Heart right ventricle (tissue), 16 donors: ENCODE data around the gene PRPF19. TPM values are rescaled to one million over a fixed set of nuclear protein-coding genes. Genes with fewer than 3 reads are reported as not detected.

Source experiments
- ATAC-seq, 8 donors: fragments of 200-7000 bp; cut with Tn5 transposase; one replicate each; pipeline ENCODE4 v1.9.1; 2020; ENCODE audit warnings: mild to moderate bottlenecking in 8 of 8, moderate library complexity in 8 of 8, moderate number of reproducible peaks in 1 of 8
- DNase-seq, 2 donors: peaks; one replicate each; pipeline ENCODE4 v3.0.0-alpha.2; 2020
- H3K27ac ChIP-seq, 10 donors: fragments of 200-600 bp; sonication (generic) in 2 of 10; one replicate each; pipeline versions ENCODE4 v1.5.0 to v1.8.0; 2020 to 2022; ENCODE audit warnings: mild to moderate bottlenecking in 3 of 10
- H3K27me3 ChIP-seq, 7 donors: fragments of 200-600 bp; one replicate each; pipeline ENCODE4 v1.8.0; 2021 to 2022; ENCODE audit warnings: mild to moderate bottlenecking in 2 of 7
- H3K36me3 ChIP-seq, 9 donors: fragments of 200-600 bp; sonication (generic) in 1 of 9; one replicate each; pipeline versions ENCODE4 v1.5.0 to v1.8.0; 2020 to 2022; ENCODE audit warnings: mild to moderate bottlenecking in 2 of 9
- H3K4me1 ChIP-seq, 9 donors: fragments of 200-600 bp; sonication (generic) in 1 of 9; one replicate each; pipeline versions ENCODE4 v1.5.0 to v1.8.0; 2020 to 2022; ENCODE audit warnings: mild to moderate bottlenecking in 4 of 9
- H3K4me3 ChIP-seq, 10 donors: fragments of 200-600 bp; sonication (generic) in 2 of 10; one replicate each; pipeline versions ENCODE4 v1.5.0 to v1.8.0; 2020 to 2022; ENCODE audit warnings: mild to moderate bottlenecking in 7 of 10, moderate library complexity in 2 of 10
- H3K9me3 ChIP-seq, 11 donors: fragments of 200-600 bp in 10 of 11; sonication (generic) in 2 of 11; one replicate each; pipeline versions ENCODE4 v1.5.0 to v1.8.0; 2013 to 2022; ENCODE audit warnings: mild to moderate bottlenecking in 2 of 11, control low read depth in 1 of 11, moderate library complexity in 1 of 11
- CTCF ChIP-seq, 9 donors: fragments of 200-600 bp; sonication (generic) in 2 of 9; IDR thresholded peaks; one replicate each; pipeline versions ENCODE4 v1.5.0 to v1.8.0; 2021 to 2022; ENCODE audit warnings: antibody characterized with exemption in 9 of 9, mild to moderate bottlenecking in 5 of 9, moderate library complexity in 1 of 9
- WGBS, 2 donors: extraction: QIAGEN DNeasy Blood & Tissue Kit; methylation state at CpG; one replicate each; pipeline ENCODE4 v1.1.7; 2013; ENCODE audit warnings: inconsistent platforms in 1 of 2; 5-methylcytosine and 5-hydroxymethylcytosine counted together
- intact Hi-C, 10 donors: fragments of 100-400 bp; cut with DNase I; formaldehyde crosslinking; loops; one replicate each; pipeline versions ENCODE4 v1.11.1 to v1.14.2; 2022
- polyA plus RNA-seq, 2 donors: library from polyadenylated mRNA; stranded (reverse); fragments of 200-250 nt; gene quantifications; one replicate each; pipeline ENCODE4 v1.2.3, GENCODE V29; 2013
- total RNA-seq, 10 donors: library from RNA; stranded (reverse); fragmentation: NEBNext Ultra II Directional in 3 of 10; extraction: Animal tissue kit (Norgen Biotek cat#: 25700) in 3 of 10; gene quantifications; one replicate each; pipeline versions ENCODE4 v1.2.1 to v1.2.4, GENCODE V29; 2021 to 2023
- donor health status: Arrhythmogenic right ventricular cardiomyopathy.
- donor health status: ischemic (EF 13 %, LVEDD 7.1; RV severe dilation, severe dysfunction).
- donor health status: healthy with polysubstance abuse.
- donor health status: DM: no; HTN: yes; CAD: no.
- donor health status: DM: no; HTN: no; CAD: no.
- donor health status: ischemic (EF 25% LVEDD 6.9; RV normal size, moderate dysfunction).
- donor health status: ischemic (EF 25% LVEDD 5.7; RV mildly dilated, moderate dysfunction).
- donor health status: healthy.
- donor health status: DM: yes; HTN: yes; CAD: no.
- donor health status: Ischemic cardiomyopathy.
- donor health status: ischemic (EF 35%, LVEDD 5.7; RV mildly dilated, moderate dysfunction).
- donor health status: nonischemic (EF 11% LVEDD 7.7; RV severe dilation, severe dysfunction).
- donor health status: DM: yes; HTN: yes; CAD: no.
- donor health status: PGD.
- donor health status: ischemic (EF 29% LVEDD 5.4; RV normal size, mild dysfunction).
- donor health status: nonischemic (EF 23%, LVEDD 6.1; RV moderate dilation, normal function).

The PRPF19 gene
- total and polyA plus RNA-seq, 12 donors, result 32.0 to 53.0 (median 40.1) TPM

DNA sequence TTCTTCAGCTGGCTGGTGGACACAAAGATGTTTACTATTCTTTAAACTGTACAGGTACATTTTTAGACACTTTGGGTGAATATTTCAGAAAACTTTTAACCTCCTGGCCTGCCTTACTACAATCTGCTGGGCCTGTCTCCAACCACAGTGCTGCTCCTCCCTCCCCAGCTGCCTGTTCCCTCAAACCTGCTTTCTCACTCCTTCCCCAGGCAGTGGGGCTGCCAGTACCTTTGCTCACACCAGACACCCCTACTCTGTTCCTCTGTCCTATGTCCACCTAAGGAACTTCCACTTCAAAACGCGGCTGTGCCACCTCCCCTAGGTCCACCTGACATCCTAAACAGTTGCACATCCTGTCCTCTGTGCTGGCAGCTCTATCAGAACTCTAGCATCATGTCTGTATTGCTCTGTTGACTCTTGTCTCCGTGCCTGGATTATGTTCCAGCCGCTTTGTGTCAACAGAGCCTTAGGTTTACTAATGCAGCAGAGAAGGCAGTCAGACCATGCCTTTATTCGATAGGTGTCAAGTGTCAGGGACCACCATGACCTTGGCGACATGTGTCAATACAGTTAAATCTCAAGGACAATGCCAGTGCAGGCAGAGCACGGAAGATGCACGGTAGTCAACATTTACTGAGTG lies 25.6 kb downstream of the PRPF19 start:
- no peak overlapping the region for H3K27ac ChIP-seq
- DNase-seq, result no peak
- no peaks in the 10 kb centered on the region for H3K27me3 ChIP-seq
- intact Hi-C loops, result no loop called here
- no peaks in the 10 kb centered on the region for H3K9me3 ChIP-seq
- peaks cover 0 to 30% (median 15%) of the 10 kb centered on the region in 9 donors for H3K4me1 ChIP-seq
- 62 to 72% methylated on average over 8 of the region's 8 CpGs for WGBS, 2 donors
- H3K4me3 ChIP-seq, result no peak overlapping the region
- H3K36me3 ChIP-seq, result peaks cover 0 to 38% (median 0%) of the 10 kb centered on the region in 9 donors
- TF ChIP-seq CTCF (IDR thresholded peaks at IDR 0.05), result no peak
- peak in 1 of 8 donors; percentile 42 for ATAC-seq

DNA sequence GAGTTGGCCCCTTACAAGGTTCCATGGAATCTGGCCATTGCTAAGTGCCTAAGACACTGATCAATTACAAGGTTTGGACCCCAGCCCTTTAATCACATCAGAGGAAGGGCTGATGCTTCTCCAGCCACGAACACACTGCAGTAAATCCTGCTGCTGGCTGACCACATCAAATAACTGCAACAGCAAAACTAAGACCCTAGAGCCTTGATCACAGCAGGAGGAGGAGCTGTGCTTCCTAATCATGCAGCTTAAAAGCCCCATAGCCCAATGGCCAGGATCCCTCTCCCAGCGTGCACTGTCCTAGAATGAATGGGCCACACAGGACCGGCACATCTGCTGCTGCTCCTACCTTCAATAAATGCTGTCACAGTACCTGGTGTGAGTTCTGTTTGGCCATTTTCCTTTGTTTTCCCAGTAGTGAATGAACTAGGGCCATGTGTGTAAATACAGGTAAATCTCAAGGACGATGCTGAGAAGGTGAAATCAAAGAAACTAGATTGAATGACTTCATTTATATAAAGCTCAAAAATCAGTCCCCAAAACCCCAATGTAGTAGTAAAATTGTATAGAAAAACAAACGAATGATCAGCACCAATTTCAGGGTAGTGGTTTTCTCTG lies 26.3 kb downstream of the PRPF19 start:
- intact Hi-C loops, result loop anchor here in 3 of 10 donors (5.0 kb wide), 1 partner anchor 38 kb away; the partner anchor contains the start of gene CCDC86 (in 3 of the 3)
- Histone ChIP-seq H3K27ac (no peak overlapping the region), H3K9me3 (no peaks in the 10 kb centered on the region), H3K36me3 (peaks cover 0 to 38% (median 0%) of the 10 kb centered on the region in 9 donors), H3K4me3 (no peak overlapping the region), H3K4me1 (peaks cover 0 to 30% (median 15%) of the 10 kb centered on the region in 9 donors), H3K27me3 (no peaks in the 10 kb centered on the region)
- TF ChIP-seq CTCF (IDR thresholded peaks at IDR 0.05), result no peak
- 89 to 93% methylated on average over 5 of the region's 5 CpGs for WGBS, 2 donors
- DNase-seq (no peak), ATAC-seq (no peak)

DNA sequence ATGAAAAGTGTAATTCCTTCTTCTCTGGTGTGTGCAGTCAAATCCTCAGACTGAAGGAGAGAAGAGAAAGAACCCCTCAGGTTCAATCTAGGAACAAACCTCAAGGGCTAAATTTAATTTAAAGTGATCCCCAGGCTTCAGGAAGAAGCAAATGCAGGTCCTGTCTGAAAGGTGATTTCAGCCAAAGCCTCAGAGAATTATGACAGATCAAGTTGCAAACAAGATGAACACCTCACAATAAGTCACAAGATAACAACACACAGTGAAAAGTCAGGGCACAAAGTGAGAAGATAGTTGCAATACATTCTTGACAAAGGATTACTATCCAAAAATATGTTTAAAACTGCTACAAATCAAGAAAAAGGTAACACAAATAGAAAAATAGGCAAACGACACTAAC lies 27.3 kb downstream of the PRPF19 start:
- no peak for TF ChIP-seq CTCF (IDR thresholded peaks at IDR 0.05)
- H3K27ac ChIP-seq, result peak overlapping the region in 8 of 10 donors; percentile 2 to 85 (median 42)
- WGBS, 2 donors, result 87 to 97% methylated on average over 1 of the region's 1 CpG
- H3K27me3 ChIP-seq, result no peaks in the 10 kb centered on the region
- no peak for DNase-seq
- no peak for ATAC-seq
- H3K9me3 ChIP-seq, result no peaks in the 10 kb centered on the region
- intact Hi-C loops, result loop anchor here in 3 of 10 donors (5.0 kb wide), 1 partner anchor 37 kb away; the partner anchor contains the start of gene CCDC86 (in 3 of the 3)
- no peak overlapping the region for H3K4me3 ChIP-seq
- H3K4me1 ChIP-seq, result peaks cover 0 to 36% (median 15%) of the 10 kb centered on the region in 9 donors
- H3K36me3 ChIP-seq, result peaks cover 0 to 38% (median 0%) of the 10 kb centered on the region in 9 donors

DNA sequence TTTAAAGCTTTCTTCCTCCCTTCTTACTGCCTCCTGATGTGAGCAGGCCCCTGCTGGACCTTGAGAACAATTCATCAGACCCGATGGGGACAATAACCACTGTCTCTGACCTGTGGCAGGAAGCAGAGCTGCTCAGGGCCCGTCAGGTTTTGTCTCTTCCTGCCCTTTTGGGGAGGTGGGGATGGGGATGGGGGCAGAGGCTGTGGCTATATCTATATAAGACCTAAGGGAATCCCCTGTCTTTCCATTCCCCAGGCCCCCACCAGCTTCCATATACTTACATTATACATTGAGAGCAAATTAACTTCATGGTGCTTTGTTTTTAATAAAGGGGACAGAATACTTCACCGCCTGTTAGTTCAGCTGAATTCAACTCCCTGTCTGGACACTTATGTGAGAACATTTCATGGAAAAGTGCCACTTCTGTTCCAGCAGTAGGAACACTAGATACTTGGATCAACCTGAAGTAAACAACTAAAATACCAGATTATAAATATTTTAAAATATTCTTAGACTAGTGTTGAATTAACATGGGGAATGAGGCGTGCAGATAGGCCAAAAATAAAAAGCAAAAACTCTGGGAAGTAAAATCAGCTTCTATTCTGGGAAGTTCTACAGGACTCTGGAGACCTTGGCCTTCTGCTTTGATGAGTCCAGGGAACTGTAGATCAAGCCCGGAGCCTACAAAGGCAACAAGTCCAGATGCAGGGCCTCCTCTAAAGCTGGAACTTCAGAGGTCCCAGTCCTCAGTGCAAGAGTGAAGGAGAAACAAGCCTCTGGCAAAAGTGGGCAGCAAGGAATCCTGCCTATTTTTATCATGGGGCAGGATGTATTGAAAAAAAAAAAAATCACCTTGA lies 27.9 kb downstream of the PRPF19 start:
- Histone ChIP-seq H3K4me3 (no peak overlapping the region), H3K27ac (peak overlapping the region in 9 of 10 donors; percentile 26 to 85 (median 66)), H3K4me1 (peaks cover 0 to 40% (median 17%) of the 10 kb centered on the region in 9 donors), H3K9me3 (no peaks in the 10 kb centered on the region), H3K27me3 (no peaks in the 10 kb centered on the region), H3K36me3 (peaks cover 0 to 38% (median 0%) of the 10 kb centered on the region in 9 donors)
- WGBS, 2 donors, result 54 to 70% methylated on average over 5 of the region's 5 CpGs
- ATAC-seq (peak; percentile 55 to 87 (median 82)), DNase-seq (peak in 1 of 2 donors; percentile 48)
- intact Hi-C loops, result loop anchor here in 3 of 10 donors (5.0 kb wide), 1 partner anchor 36 kb away; the partner anchor contains the start of gene CCDC86 (in 3 of the 3)
- TF ChIP-seq CTCF (IDR thresholded peaks at IDR 0.05), result no peak
